HTR-8/SVneo (cell line): Measurements from ENCODE around the gene VTI1A.

Source experiments
- DNase-seq: peaks from one replicate; pipeline ENCODE4 v3.0.0; 2011; ENCODE audit warnings: low spot score, mixed read lengths; ENCODE audit not compliant: insufficient read length
- FAIRE-seq: peaks from 2 replicates; lab custom pipeline; 2011; peaks lifted over from hg19 to GRCh38; lab: Jason Lieb, UNC

The VTI1A gene

DNA sequence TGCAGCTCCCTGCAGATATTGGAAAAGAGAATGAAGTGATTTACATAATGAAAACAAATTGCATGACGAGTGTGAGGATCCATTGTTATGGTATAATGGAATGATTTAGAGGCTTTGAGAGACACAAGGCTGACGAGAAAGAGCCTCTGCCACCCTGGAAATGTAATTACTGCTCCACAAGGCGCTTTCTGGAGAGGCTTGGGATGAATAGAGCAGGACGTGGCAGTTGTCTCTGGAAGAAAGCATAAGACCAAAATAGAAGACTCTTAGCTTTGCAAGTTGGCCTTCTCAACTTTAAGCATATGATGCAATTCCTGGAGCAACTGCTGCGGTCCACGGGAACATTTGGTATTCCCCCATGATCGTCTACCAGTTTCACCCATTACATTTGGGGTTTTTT is 321.1 kb downstream of the VTI1A start:
- DNase-seq (no peak), FAIRE-seq (no peak)

DNA sequence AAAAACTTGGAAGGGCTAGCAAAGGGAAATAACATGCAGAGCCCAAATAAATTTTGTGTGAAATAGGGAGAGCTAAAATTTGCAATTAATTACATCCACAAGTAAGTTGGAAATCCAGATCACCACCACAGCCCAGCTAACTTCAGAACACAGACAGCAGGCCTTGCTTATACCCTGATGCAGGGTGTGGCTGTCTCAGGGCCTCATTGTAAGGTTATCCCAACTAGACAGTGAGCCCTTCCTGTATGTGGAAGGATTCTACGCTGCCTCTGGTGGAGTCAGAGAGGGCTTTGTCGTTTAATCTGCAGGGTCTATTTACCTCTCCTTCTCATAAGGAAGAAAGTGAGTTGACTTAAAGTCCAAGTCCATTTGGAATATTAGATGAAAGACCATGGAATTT is 322.1 kb downstream of the VTI1A start:
- FAIRE-seq (no peak), DNase-seq (no peak)

GRCh38 chr10:112769611-112770370 is 322.8 kb downstream of the VTI1A start:
- FAIRE-seq, result no peak

DNA sequence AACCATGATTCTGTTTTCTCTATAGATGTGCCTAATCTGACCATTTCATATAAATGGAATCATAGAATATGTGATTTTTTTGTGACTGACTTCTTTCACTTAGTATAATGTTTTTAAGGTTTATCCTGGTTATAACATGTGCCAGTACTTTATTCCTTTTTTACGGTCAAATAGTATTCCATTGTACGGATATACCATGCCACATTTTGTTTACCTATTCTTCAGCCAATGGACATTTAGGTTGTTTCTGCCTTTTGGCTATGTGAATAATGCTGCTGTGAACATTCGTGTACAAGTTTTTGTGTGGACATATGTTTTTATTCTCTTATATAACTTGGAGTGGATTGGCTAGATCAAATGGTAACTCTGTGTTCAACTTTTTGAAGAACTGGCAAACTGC is 324.7 kb downstream of the VTI1A start:
- DNase-seq, result no peak
- no peak for FAIRE-seq

More at GRCh38 chr10:112769611-112770370, 322.8 kb downstream of the VTI1A start:
- DNase-seq, result no peak

DNA sequence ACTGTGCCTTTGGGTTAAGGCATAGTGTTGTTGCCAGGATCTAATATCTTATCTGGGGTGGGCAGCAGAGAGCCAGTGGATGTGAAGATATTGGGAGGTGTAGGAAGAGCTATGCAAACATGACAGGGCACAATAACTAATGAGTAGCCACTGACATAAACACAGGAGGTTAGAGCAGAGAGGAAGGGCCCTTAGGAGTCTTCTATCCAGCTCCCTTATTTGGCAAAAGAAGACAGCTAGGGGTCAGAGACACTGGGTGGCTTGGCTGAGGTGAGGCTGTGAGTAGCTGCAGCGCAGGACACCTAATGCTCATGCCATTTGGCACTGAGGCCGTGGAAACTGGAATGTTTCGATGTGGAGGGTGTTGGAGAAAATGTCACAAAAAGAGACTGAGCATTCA is 326.8 kb downstream of the VTI1A start:
- DNase-seq, result no peak
- no peak for FAIRE-seq

- DNase-seq, result no peak
- no peak for FAIRE-seq
Measured at GRCh38 chr10:112774210-112774609, 327.2 kb downstream of the VTI1A start.

DNA sequence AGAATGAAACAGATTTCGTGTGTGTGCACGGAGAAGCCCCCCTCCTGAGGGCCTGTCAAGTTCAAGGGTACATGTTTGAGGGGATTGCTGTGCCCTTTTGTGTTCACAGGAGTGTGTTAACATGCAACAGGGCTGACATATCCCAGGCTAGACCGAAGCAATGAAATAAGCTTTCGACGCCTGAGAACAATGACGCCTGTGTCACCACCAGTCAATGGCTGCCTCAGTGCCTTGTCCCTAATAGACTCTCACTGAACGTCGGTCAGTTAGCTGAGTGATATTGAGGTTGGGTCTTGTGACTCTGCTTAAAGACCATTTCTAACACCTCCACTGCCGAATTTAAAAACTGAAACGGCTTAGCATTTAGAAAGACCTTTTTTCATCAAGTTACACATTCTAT is 327.8 kb downstream of the VTI1A start:
- no peak for FAIRE-seq
- no peak for DNase-seq

GRCh38 chr10:112775381-112775780 is 328.4 kb downstream of the VTI1A start:
- no peak for DNase-seq
- no peak for FAIRE-seq

GRCh38 chr10:112775892-112776674 is 329.1 kb downstream of the VTI1A start:
- DNase-seq, result no peak
- FAIRE-seq, result no peak

GRCh38 chr10:112778579-112778978 is 331.6 kb downstream of the VTI1A start:
- DNase-seq (no peak), FAIRE-seq (no peak)

DNA sequence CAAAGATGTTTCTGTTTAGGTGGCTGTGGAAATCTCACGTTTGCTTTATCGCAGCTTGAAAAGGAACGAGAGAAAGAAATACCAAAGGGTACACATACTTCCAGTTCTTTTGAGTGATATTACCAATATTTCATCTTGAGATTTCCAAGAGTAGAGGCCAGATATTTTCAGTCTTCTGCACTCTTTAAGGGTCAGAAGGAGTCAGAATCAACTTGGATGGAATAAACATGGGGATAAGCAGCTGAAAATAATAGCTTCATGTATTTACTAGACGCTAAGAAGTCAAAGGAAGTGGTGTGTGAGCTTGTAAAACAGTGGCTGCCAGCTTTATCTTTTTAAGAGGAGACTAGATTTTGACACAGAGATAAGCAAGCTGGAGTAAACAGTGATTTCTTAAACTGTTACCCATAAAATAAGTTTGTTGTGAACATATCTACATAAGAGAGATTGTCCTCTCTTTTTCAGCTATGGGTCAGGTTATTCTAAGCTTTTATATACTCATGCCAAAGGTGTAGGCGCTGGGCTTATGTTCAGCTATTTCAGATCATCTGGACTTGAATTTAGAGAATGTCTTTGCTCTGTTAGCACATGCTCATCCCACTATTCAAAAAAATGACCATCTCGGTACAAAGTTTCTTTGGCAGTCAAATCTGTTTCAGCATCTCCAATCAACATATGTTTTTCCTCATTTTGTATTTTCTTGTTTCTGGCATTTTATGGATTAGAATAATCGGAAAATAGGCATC is 332.2 kb downstream of the VTI1A start:
- DNase-seq (no peak), FAIRE-seq (no peak)

GRCh38 chr10:112782200-112782907 is 335.3 kb downstream of the VTI1A start:
- no peak for DNase-seq
- FAIRE-seq, result no peak

GRCh38 chr10:112783351-112784021 is 336.5 kb downstream of the VTI1A start:
- DNase-seq, result no peak
- no peak for FAIRE-seq

DNA sequence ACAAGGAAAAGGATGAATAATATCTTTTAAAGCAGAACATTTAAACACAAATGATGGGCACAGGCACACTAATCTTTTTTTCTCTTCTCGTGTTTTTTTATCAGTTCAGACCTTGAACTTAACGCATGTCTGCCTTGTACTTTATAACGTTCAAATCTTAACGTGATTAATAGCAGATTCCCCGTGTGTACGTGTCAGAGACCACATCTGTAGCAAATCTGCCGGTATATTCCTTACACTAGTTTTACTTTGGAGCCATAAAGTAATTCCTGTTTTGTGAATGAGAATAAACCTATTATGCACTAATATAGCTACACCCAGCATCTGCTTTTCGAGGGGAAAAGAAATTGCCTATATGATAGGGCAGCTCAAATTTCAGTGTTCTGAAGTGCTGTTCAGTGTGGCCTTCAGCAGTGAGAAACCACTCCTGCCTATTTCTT is 337.0 kb downstream of the VTI1A start:
- FAIRE-seq, result no peak
- DNase-seq, result no peak

GRCh38 chr10:112785089-112785488 is 338.1 kb downstream of the VTI1A start:
- FAIRE-seq, result no peak
- DNase-seq, result no peak

GRCh38 chr10:112789248-112789647 is 342.2 kb downstream of the VTI1A start:
- FAIRE-seq (no peak), DNase-seq (no peak)

GRCh38 chr10:112790030-112790429 is 343.0 kb downstream of the VTI1A start:
- no peak for FAIRE-seq
- DNase-seq, result no peak

DNA sequence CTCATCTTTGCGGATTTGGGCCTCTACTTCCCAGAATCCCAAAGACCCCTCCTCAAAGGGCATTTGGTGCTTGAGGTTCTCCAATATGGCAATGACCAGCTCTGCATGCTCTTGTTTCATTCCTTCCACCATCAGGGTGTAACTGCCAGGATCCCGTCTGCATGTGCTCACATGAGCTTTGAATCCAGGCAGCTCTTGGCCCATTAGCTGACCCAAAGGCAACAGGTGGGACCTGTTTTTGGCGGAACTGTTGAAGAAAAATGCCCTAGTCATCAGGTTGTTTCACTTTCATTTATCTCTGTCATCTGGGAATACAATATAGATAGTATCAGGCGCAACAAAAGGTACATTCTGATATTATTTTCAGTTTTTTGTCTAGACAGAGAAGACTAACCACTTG is 343.9 kb downstream of the VTI1A start:
- DNase-seq (no peak), FAIRE-seq (no peak)

DNA sequence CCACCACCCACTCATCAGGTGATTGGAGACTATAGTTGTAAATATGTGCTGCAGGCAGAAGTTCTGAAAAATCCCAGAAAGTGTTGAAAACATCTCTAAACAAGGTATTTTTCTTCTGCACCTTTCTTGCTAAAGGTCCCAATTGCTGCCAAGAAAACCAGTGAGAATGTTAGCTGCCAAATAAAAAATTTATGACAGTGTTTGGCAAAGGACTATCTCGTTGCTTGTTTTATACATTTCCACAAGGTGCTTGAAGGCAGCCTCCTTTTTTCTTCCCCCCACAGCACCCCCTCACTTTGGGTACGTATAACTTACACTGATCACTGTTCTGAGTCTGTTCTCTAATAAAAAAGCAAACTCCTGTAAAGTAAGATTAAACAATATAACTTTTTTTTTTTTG is 344.4 kb downstream of the VTI1A start:
- FAIRE-seq (no peak), DNase-seq (no peak)
